Measurements from ENCODE around the gene DMKN. TPM values are rescaled to one million over a fixed set of nuclear protein-coding genes. Genes with fewer than 3 reads are reported as not detected.

The DMKN gene
- total and polyA plus RNA-seq, 2 of the 8 experiments (the other 6 are each of a cell fraction or from before 2014, with no cell fraction given): 290 to 330 TPM

- no peak overlapping the region for H2BK120ac ChIP-seq (replicated peaks; ENCODE audit: low read depth, low read length)
- POLR2A ChIA-PET (ENCODE audit: partially characterized antibody): interaction anchor here (1.0 to 3.8 kb wide), 5 partner anchors 12 to 98 kb away, joined by 3 to 19 read pairs (median 7); partner anchors contain the start of gene COX6B1
- no peak overlapping the region for H3K27ac ChIP-seq (ENCODE audit: low read depth, low read length)
- no peak overlapping the region for H4K91ac ChIP-seq (replicated peaks; ENCODE audit: insufficient read length, low read length)
- DNase-seq (ENCODE audit: low read depth in 1 of 2, low spot score in 2 of 2) (no peak), FAIRE-seq (no peak)
- CTCF ChIA-PET (ENCODE audit: partially characterized antibody): interaction anchor here (0.6 to 4.5 kb wide), 12 partner anchors 14 to 207 kb away, joined by 3 to 65 read pairs (median 8); partner anchors contain the start of genes ATP4A and HAUS5
- H2BK5ac ChIP-seq (ENCODE audit: low read depth, low read length): no peak overlapping the region
- H2BK12ac ChIP-seq (ENCODE audit: low read depth, low read length): no peak overlapping the region
- no peak overlapping the region for H3K18ac ChIP-seq (ENCODE audit: extremely low read depth, low read length)
- H3K14ac ChIP-seq (ENCODE audit: insufficient read length): no peak overlapping the region
- no peak overlapping the region for H2BK20ac ChIP-seq (ENCODE audit: low read length)
- H2BK15ac ChIP-seq (ENCODE audit: low read length): no peak overlapping the region
- H3K56ac ChIP-seq (replicated peaks; ENCODE audit: insufficient read length, low read depth, low read length): no peak overlapping the region
- no peak overlapping the region for H3K4me2 ChIP-seq (ENCODE audit: insufficient read depth in 1 of 2, low read depth in 2 of 2, low read length in 2 of 2)
- TF ChIP-seq CEBPB (IDR thresholded peaks at IDR 0.05; ENCODE audit: low read depth, low read length) (no peak), SRF (IDR thresholded peaks at IDR 0.05; ENCODE audit: low read depth, low read length) (no peak), KDM4A (IDR thresholded peaks at IDR 0.05; ENCODE audit: low read depth, low read length, severe bottlenecking) (no peak), CREB1 (IDR thresholded peaks at IDR 0.05) (no peak), SAP30 (IDR thresholded peaks at IDR 0.05; ENCODE audit: insufficient read depth, insufficient replicate concordance, low read length) (no peak), CBX5 (IDR thresholded peaks at IDR 0.05; ENCODE audit: low read depth, low read length) (no peak), POLR2AphosphoS5 (IDR thresholded peaks at IDR 0.05; ENCODE audit: low read depth, low read length) (no peak), BRCA1 (IDR thresholded peaks at IDR 0.05; ENCODE audit: low read depth, low read length) (no peak), TEAD4 (IDR thresholded peaks at IDR 0.05; ENCODE audit: low read depth, low read length) (no peak), PHF8 (conservative IDR thresholded peaks at IDR 0.05; ENCODE audit: low read depth, low read length) (no peak)
- H2AFZ ChIP-seq (ENCODE audit: low read length): no peak overlapping the region
- H4K20me1 ChIP-seq (replicated peaks in 1 of 2; ENCODE audit: control insufficient read depth in 1 of 2, insufficient read depth in 2 of 2, low read length in 2 of 2): peaks cover 2 to 9% of the 10 kb centered on the region in 2 experiments
- no peak overlapping the region for H3K4ac ChIP-seq (replicated peaks; ENCODE audit: insufficient read length, low read depth, low read length)
- no peak overlapping the region for H3K9ac ChIP-seq (replicated peaks in 1 of 4; ENCODE audit: extremely low read depth in 1 of 4, low read depth in 3 of 4, low read length in 3 of 4)
- peaks cover 0 to 17% of the 10 kb centered on the region in 2 experiments; a peak in 2 of 4 replicates for H3K79me2 ChIP-seq (ENCODE audit: control insufficient read depth in 1 of 2, insufficient read depth in 2 of 2, low read length in 2 of 2)
- WGBS, 2 experiments (ENCODE audit: extremely low coverage in 1 of 2, insufficient coverage in 1 of 2, insufficient read length in 1 of 2, insufficient replicate concordance in 2 of 2, low coverage in 1 of 2, low lambda C conversion rate in 2 of 2, missing lambda C conversion rate in 1 of 2): 91% methylated on average over 15 of the region's 15 CpGs; no CpG with 5 or more reads in 1 of the 2 experiments
- H3K23me2 ChIP-seq (ENCODE audit: low read depth, low read length): peaks cover 7% of the 10 kb centered on the region; the same call in 1 of the 2 replicates
- H2AK5ac ChIP-seq (ENCODE audit: low read depth, low read length): no peak overlapping the region
- H3K23ac ChIP-seq (ENCODE audit: insufficient read length): no peak overlapping the region
- H3K4me3 ChIP-seq (ENCODE audit: extremely low read depth in 1 of 4, insufficient read depth in 2 of 4, low read depth in 3 of 4, low read length in 4 of 4): no peak overlapping the region
- H3K79me1 ChIP-seq (ENCODE audit: low read depth, low read length): peaks cover 12% of the 10 kb centered on the region; the same call in 1 of the 2 replicates
- H3K36me3 ChIP-seq (ENCODE audit: control insufficient read depth in 2 of 4, insufficient read depth in 4 of 4, low read length in 3 of 4): peaks cover 0 to 9% (median 5%) of the 10 kb centered on the region in 4 experiments; a peak in 3 of 8 replicates
- H3K9me3 ChIP-seq (ENCODE audit: insufficient read depth in 2 of 2, low read depth in 1 of 2, low read length in 1 of 2): no peaks in the 10 kb centered on the region
- no peak overlapping the region for H4K5ac ChIP-seq (ENCODE audit: insufficient read length, low read depth, low read length)
- peak overlapping the region; percentile 16; the same call in 1 of the 2 replicates for H4K8ac ChIP-seq (ENCODE audit: extremely low read depth, insufficient read depth, low read length)
- H3K27me3 ChIP-seq (replicated peaks in 1 of 4; ENCODE audit: control insufficient read depth in 3 of 4, extremely low read depth in 1 of 4, insufficient read depth in 3 of 4, low read length in 3 of 4): no peaks in the 10 kb centered on the region; a peak in 1 of 7 replicates
- 0 out of 7 replicates have a peak, but pooled peaks cover 0 to 8% (median 0%) of the 10 kb centered on the region in 4 experiments for H3K4me1 ChIP-seq (replicated peaks in 1 of 4; ENCODE audit: control insufficient read depth in 3 of 4, insufficient read depth in 4 of 4, low read length in 3 of 4)
Observed at GRCh38 chr19:35549879-35550523, 36.6 kb upstream of the DMKN start.

All from H1 (cell line).